H1 (cell line): ENCODE data around the gene RABL2B.
"Not testable (repeated sequence)": the region's sequence is repeated elsewhere in the genome, so short reads cannot be mapped to it uniquely, and the experiment has no call there.

ENCODE experiments used
- EGR1 ChIP-seq: IDR thresholded peaks from 2 replicates; pipeline ENCODE4 v1.6.1; 2011; ENCODE audit warnings: low read depth, low read length, borderline replicate concordance
- EP300 ChIP-seq, 2 experiments: IDR thresholded peaks; 1 replicate in 1 of 2; 2 replicates in 1 of 2; pipeline ENCODE4 v1.6.1; 2011 to 2012; ENCODE audit warnings: low read depth in 2 of 2, low read length in 2 of 2, mild to moderate bottlenecking in 2 of 2, borderline replicate concordance in 1 of 2, inconsistent platforms in 1 of 2, moderate library complexity in 1 of 2
- NANOG ChIP-seq: IDR thresholded peaks from 2 replicates; pipeline ENCODE4 v1.6.1; 2011; ENCODE audit warnings: low read length, low read depth, mild to moderate bottlenecking, inconsistent platforms; ENCODE audit not compliant: insufficient read depth, poor library complexity, severe bottlenecking
- POLR2A ChIP-seq, 2 experiments: IDR thresholded peaks; 1 replicate in 1 of 2; 2 replicates in 1 of 2; pipeline ENCODE4 v1.6.1; 2011; ENCODE audit warnings: low read depth in 2 of 2, low read length in 2 of 2, mild to moderate bottlenecking in 2 of 2; ENCODE audit errors: control extremely low read depth in 1 of 2
- POLR2AphosphoS5 ChIP-seq: IDR thresholded peaks from 2 replicates; pipeline ENCODE4 v1.6.1; 2011; ENCODE audit warnings: low read depth, low read length
- TCF12 ChIP-seq: IDR thresholded peaks from 2 replicates; pipeline ENCODE4 v1.6.1; 2011; ENCODE audit warnings: low read depth, mild to moderate bottlenecking, low read length
- TF ChIP-seq, protein P1 (sequence below), 3 experiments: IDR thresholded peaks; 1 replicate in 2 of 3; 2 replicates in 1 of 3; pipeline versions ENCODE4 v1.5.1 to v1.6.1; 2011; ENCODE audit warnings: low read length in 3 of 3, mild to moderate bottlenecking in 3 of 3, inconsistent platforms in 2 of 3, low read depth in 1 of 3, moderate library complexity in 1 of 3; ENCODE audit not compliant: insufficient read depth in 1 of 3; ENCODE audit errors: control extremely low read depth in 1 of 3
- TF ChIP-seq, protein P2 (sequence below): IDR thresholded peaks from 2 replicates; pipeline ENCODE4 v1.6.1; 2012; ENCODE audit warnings: inconsistent platforms

DNA sequence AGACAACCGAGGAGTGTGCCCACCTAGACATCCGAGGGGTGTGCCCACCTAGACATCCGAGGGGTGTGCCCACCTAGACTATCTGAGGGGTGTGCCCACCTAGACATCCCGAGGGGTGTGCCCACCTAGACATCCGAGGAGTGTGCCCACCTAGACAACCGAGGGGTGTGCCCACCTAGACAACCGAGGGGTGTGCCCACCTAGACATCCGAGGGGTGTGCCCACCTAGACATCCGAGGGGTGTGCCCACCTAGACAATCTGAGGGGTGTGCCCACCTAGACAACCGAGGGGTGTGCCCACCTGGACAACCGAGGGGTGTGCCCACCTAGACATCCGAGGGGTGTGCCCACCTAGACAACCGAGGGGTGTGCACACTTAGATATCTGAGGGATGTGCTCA is 34.8 kb downstream of the RABL2B start:
- TF ChIP-seq POLR2AphosphoS5; EGR1; TCF12; POLR2A (IDR thresholded peaks at IDR 0.05; ENCODE audit: control extremely low read depth in 1 of 2, low read depth in 2 of 2, low read length in 2 of 2); NANOG; EP300 (IDR thresholded peaks at IDR 0.05; ENCODE audit: borderline replicate concordance in 1 of 2, low read depth in 2 of 2, low read length in 2 of 2): not testable (repeated sequence)
- TF ChIP-seq, protein P1, sequence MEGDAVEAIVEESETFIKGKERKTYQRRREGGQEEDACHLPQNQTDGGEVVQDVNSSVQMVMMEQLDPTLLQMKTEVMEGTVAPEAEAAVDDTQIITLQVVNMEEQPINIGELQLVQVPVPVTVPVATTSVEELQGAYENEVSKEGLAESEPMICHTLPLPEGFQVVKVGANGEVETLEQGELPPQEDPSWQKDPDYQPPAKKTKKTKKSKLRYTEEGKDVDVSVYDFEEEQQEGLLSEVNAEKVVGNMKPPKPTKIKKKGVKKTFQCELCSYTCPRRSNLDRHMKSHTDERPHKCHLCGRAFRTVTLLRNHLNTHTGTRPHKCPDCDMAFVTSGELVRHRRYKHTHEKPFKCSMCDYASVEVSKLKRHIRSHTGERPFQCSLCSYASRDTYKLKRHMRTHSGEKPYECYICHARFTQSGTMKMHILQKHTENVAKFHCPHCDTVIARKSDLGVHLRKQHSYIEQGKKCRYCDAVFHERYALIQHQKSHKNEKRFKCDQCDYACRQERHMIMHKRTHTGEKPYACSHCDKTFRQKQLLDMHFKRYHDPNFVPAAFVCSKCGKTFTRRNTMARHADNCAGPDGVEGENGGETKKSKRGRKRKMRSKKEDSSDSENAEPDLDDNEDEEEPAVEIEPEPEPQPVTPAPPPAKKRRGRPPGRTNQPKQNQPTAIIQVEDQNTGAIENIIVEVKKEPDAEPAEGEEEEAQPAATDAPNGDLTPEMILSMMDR (IDR thresholded peaks at IDR 0.05; ENCODE audit: control extremely low read depth in 1 of 3, insufficient read depth in 1 of 3, low read depth in 1 of 3, low read length in 3 of 3), result not testable (repeated sequence)
- TF ChIP-seq, protein P2, sequence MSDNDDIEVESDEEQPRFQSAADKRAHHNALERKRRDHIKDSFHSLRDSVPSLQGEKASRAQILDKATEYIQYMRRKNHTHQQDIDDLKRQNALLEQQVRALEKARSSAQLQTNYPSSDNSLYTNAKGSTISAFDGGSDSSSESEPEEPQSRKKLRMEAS, result not testable (repeated sequence)
